ENCODE results near the gene DPM1. TPM values are rescaled to one million over a fixed set of nuclear protein-coding genes. Genes with fewer than 3 reads are reported as not detected.

The DPM1 gene
- total RNA-seq, 1 donor from 2014 or later, result 40.2 TPM

DNA sequence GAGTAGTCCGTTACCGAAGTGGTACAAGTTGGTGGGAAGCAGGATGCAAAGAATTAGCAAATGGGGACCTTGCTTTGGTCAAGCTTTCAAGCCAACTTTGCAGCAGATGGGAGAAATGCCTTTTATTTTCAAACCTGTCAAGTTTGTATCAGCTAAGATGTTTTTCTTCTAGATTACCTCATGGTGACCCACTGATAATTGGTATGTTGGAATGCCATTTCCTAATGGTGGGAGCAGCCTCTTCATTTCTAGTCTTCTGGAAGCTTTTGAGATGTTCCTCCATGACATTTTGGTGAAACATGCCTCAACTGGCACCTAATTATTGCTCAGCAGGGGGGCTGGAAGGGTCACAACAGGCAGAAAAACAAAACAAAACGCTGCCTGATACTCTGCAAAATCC lies 70.8 kb downstream of the DPM1 start:
- H3K27me3 ChIP-seq (ENCODE audit: control insufficient read depth in 3 of 3, insufficient read depth in 3 of 3, low read length in 3 of 3), result no peaks in the 10 kb centered on the region
- H3K4me3 ChIP-seq (ENCODE audit: low read length in 3 of 3), result no peak overlapping the region
- H3K9me3 ChIP-seq (ENCODE audit: control insufficient read depth in 3 of 3, low read length in 3 of 3), result no peaks in the 10 kb centered on the region
- no peak overlapping the region for H3K9ac ChIP-seq (ENCODE audit: low read depth in 1 of 3, low read length in 3 of 3)
- H3K4me1 ChIP-seq (ENCODE audit: control insufficient read depth in 3 of 3, insufficient read depth in 3 of 3, low read length in 3 of 3), result no peaks in the 10 kb centered on the region
- peaks cover 16 to 22% (median 19%) of the 10 kb centered on the region in 3 donors for H3K36me3 ChIP-seq (ENCODE audit: control insufficient read depth in 3 of 3, insufficient read depth in 3 of 3, low read length in 3 of 3)
- no peak overlapping the region for H3K27ac ChIP-seq (ENCODE audit: low read depth, low read length)

GRCh38 chr20:50886184-50886790 lies 72.0 kb downstream of the DPM1 start:
- Histone ChIP-seq H3K27me3 (ENCODE audit: control insufficient read depth in 3 of 3, insufficient read depth in 3 of 3, low read length in 3 of 3) (no peaks in the 10 kb centered on the region), H3K4me3 (ENCODE audit: low read length in 3 of 3) (no peak overlapping the region), H3K36me3 (ENCODE audit: control insufficient read depth in 3 of 3, insufficient read depth in 3 of 3, low read length in 3 of 3) (peaks cover 9 to 14% (median 11%) of the 10 kb centered on the region in 3 donors), H3K9me3 (ENCODE audit: control insufficient read depth in 3 of 3, low read length in 3 of 3) (no peaks in the 10 kb centered on the region), H3K4me1 (ENCODE audit: control insufficient read depth in 3 of 3, insufficient read depth in 3 of 3, low read length in 3 of 3) (no peaks in the 10 kb centered on the region), H3K27ac (ENCODE audit: low read depth, low read length) (no peak overlapping the region), H3K9ac (ENCODE audit: low read depth in 1 of 3, low read length in 3 of 3) (no peak overlapping the region)

- no peak overlapping the region for H3K4me3 ChIP-seq (ENCODE audit: low read length in 3 of 3)
- H3K9me3 ChIP-seq (ENCODE audit: control insufficient read depth in 3 of 3, low read length in 3 of 3), result no peaks in the 10 kb centered on the region
- no peak overlapping the region for H3K9ac ChIP-seq (ENCODE audit: low read depth in 1 of 3, low read length in 3 of 3)
- no peak overlapping the region for H3K27ac ChIP-seq (ENCODE audit: low read depth, low read length)
- no peaks in the 10 kb centered on the region for H3K4me1 ChIP-seq (ENCODE audit: control insufficient read depth in 3 of 3, insufficient read depth in 3 of 3, low read length in 3 of 3)
- H3K36me3 ChIP-seq (ENCODE audit: control insufficient read depth in 3 of 3, insufficient read depth in 3 of 3, low read length in 3 of 3), result peaks cover 6 to 9% (median 6%) of the 10 kb centered on the region in 3 donors
- H3K27me3 ChIP-seq (ENCODE audit: control insufficient read depth in 3 of 3, insufficient read depth in 3 of 3, low read length in 3 of 3), result no peaks in the 10 kb centered on the region
These were observed 72.6 kb downstream of the DPM1 start for GRCh38 chr20:50885781-50886180.

GRCh38 chr20:50885068-50885467 lies 73.3 kb downstream of the DPM1 start:
- peaks cover 3 to 7% (median 6%) of the 10 kb centered on the region in 3 donors for H3K36me3 ChIP-seq (ENCODE audit: control insufficient read depth in 3 of 3, insufficient read depth in 3 of 3, low read length in 3 of 3)

More at GRCh38 chr20:50885068-50885467, 73.3 kb downstream of the DPM1 start:
- H3K9me3 ChIP-seq (ENCODE audit: control insufficient read depth in 3 of 3, low read length in 3 of 3), result no peaks in the 10 kb centered on the region
- H3K4me1 ChIP-seq (ENCODE audit: control insufficient read depth in 3 of 3, insufficient read depth in 3 of 3, low read length in 3 of 3), result no peaks in the 10 kb centered on the region
- H3K4me3 ChIP-seq (ENCODE audit: low read length in 3 of 3), result no peak overlapping the region
- no peak overlapping the region for H3K9ac ChIP-seq (ENCODE audit: low read depth in 1 of 3, low read length in 3 of 3)
- no peaks in the 10 kb centered on the region for H3K27me3 ChIP-seq (ENCODE audit: control insufficient read depth in 3 of 3, insufficient read depth in 3 of 3, low read length in 3 of 3)
- no peak overlapping the region for H3K27ac ChIP-seq (ENCODE audit: low read depth, low read length)

Other genes starting within 250 kb of the DPM1 start
- 0.52 TPM for gene PARD6B, start 227.0 kb downstream of the DPM1 start, total RNA-seq
- 1.0 TPM for gene BCAS4, start 163.5 kb downstream of the DPM1 start, total RNA-seq
- 41.8 TPM for gene ADNP, start 27.1 kb downstream of the DPM1 start, total RNA-seq
- 6.8 TPM for gene MOCS3, start 286 bp upstream of the DPM1 start, total RNA-seq
- 0.52 TPM for gene KCNG1, start 64.6 kb upstream of the DPM1 start, total RNA-seq